IPS-NIHi11 (cell line): ENCODE data around the gene IL10RB.
"Not testable (repeated sequence)": the region's sequence is repeated elsewhere in the genome, so short reads cannot be mapped to it uniquely, and the experiment has no call there.

Experiments used
- DNase-seq: peaks from one replicate; pipeline ENCODE4 v3.0.0; 2012; ENCODE audit warnings: mixed read lengths, low spot score

The IL10RB gene

GRCh38 chr21:33241846-33242245 is 24.3 kb upstream of the IL10RB start:
- no peak for DNase-seq

- DNase-seq = not testable (repeated sequence)
These were observed 23.3 kb upstream of the IL10RB start for GRCh38 chr21:33242846-33243245.

GRCh38 chr21:33244082-33244778 is 21.9 kb upstream of the IL10RB start:
- DNase-seq = no peak

GRCh38 chr21:33244779-33245105 is 21.4 kb upstream of the IL10RB start:
- no peak for DNase-seq

GRCh38 chr21:33245289-33245918 is 20.8 kb upstream of the IL10RB start:
- no peak for DNase-seq

- DNase-seq = no peak
These were observed 19.7 kb upstream of the IL10RB start for GRCh38 chr21:33246506-33246905.

GRCh38 chr21:33246963-33247362 is 19.2 kb upstream of the IL10RB start:
- DNase-seq = no peak

- no peak for DNase-seq
These were observed 18.6 kb upstream of the IL10RB start for GRCh38 chr21:33247599-33247998.

GRCh38 chr21:33249331-33250002 is 16.7 kb upstream of the IL10RB start:
- no peak for DNase-seq

GRCh38 chr21:33251119-33251518 is 15.0 kb upstream of the IL10RB start:
- DNase-seq = no peak

GRCh38 chr21:33253382-33253781 is 12.8 kb upstream of the IL10RB start:
- not testable (repeated sequence) for DNase-seq

GRCh38 chr21:33254766-33255165 is 11.4 kb upstream of the IL10RB start:
- no peak for DNase-seq

- DNase-seq = no peak
These were observed 10.8 kb upstream of the IL10RB start for GRCh38 chr21:33255404-33255803.

- DNase-seq = no peak
These were observed 10.1 kb upstream of the IL10RB start for GRCh38 chr21:33256019-33256418.

GRCh38 chr21:33257094-33257803 is 8.9 kb upstream of the IL10RB start:
- DNase-seq = no peak

- no peak for DNase-seq
These were observed 7.7 kb upstream of the IL10RB start for GRCh38 chr21:33258475-33258874.

GRCh38 chr21:33259428-33259827 is 6.7 kb upstream of the IL10RB start:
- no peak for DNase-seq

- no peak for DNase-seq
These were observed 6.2 kb upstream of the IL10RB start for GRCh38 chr21:33259995-33260394.

- no peak for DNase-seq
These were observed 4.5 kb upstream of the IL10RB start for GRCh38 chr21:33261635-33262034.

- no peak for DNase-seq
These were observed 3.2 kb upstream of the IL10RB start for GRCh38 chr21:33262921-33263320.

GRCh38 chr21:33264561-33264960 is 1.6 kb upstream of the IL10RB start:
- no peak for DNase-seq

- no peak for DNase-seq
These were observed 510 bp upstream of the IL10RB start for GRCh38 chr21:33265664-33266049.

GRCh38 chr21:33266789-33267135 is 595 bp downstream of the IL10RB start:
- DNase-seq = no peak
